IPS DF 19.7 (cell line): ENCODE data around the gene NFATC4.
A peak's percentile ranks its signal among the peaks of the same experiment; 100 is the strongest.
"Not testable (repeated sequence)": the region's sequence is repeated elsewhere in the genome, so short reads cannot be mapped to it uniquely, and the experiment has no call there.

Experiments
- DNase-seq: peaks from one replicate; pipeline ENCODE4 v3.0.0-alpha.2; 2013; ENCODE audit warnings: low read depth, low spot score

NFATC4 gene

GRCh38 chr14:24367514-24368211 is at the start of gene NFATC4:
NFATC4 (plus strand) TSS chr14:24368184; CDS start chr14:24368341, 157 bp downstream.
- peak; percentile 90 for DNase-seq

DNA sequence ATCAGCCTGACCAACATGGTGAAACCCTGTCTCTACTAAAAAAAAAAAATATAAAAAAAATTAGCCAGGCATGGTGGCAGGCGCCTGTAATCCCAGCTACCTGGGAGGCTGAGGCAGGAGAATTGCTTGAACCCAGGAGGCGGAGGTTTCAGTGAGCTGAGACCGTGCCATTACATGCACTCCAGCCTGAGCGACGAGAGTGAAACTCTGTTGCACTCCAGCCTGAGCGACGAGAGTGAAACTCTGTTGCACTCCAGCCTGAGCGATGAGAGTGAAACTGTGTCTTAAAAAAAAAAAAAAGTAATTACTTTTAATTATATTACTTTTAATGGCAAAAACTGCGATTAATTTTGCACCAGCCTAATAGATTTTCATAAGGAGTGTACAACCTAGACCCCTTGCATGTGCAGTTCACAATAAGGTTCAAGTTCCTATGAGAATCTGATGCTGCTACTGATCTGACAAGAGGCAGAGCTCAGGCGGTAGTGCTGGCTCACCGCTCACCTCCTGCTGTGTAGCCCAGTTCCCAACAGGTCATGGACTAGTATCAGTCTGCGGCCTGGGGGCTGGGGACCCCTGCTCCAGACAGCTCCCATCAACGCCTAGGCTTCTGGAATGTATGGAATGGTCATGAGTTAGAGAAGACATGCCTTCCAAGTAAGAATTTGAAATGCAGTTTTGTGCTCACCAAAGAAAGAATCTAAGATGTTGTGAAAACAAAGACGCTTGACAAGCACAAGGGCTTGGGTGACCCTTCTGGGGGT is 46.6 kb upstream of the NFATC4 start:
- DNase-seq = no peak

DNA sequence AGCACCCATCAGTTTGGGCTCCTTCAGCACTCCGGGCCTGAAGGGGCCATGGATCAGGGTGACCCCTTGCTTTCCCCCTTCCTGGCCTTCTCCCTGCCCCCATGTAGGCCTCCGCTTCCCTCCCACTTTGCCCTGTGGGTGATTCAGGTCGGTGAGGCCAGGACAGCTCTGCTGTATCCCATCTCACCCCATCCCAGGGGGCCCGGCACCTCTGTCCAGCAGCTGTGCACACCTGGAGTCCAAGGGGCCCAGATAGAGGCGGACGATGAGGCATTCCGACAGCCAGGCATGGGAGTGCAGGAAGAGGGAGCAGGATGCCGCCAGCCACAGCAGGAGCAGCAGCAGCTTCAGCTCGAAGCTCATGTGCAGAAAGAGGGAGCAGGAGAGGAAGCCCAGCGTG is 45.3 kb upstream of the NFATC4 start:
- no peak for DNase-seq

DNA sequence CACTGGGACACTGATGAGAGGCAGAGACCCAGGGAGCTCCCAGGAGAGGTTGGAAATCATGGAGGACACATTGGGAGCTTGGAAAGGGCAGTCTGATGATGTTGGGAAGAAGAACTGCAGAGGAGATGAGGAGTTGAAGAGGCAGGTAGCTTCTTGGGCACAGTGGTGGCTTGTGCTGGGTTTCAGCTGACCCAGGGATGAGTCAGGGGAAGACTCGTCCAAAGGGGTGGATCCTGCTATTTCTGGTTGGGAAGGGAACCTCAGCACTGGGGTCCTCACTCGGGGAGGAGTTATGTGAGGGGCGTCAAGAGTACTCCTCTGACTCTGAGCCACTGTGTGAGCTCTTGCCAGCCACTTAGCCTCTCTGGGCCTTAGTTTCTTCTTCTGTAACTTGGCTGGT is 44.6 kb upstream of the NFATC4 start:
- DNase-seq = no peak

DNA sequence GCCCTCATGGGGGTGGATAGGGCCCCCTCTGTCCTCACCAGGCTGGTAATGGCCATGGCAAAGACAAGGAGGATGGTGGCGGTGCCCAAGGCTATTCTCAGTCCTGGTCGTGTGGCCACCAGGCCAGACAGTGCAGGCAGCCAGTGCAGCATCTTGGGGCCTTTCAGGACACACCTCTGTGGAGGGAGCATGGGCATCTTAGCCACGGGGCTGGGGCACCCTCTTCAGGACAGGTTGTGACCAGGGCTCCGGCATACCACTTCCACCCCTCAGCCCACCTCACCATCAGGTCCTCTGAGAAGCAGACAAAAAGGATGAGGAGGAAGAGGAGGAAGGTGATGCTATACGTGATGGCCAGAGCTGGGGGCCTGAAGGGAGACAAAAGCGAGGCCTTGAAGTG is 44.0 kb upstream of the NFATC4 start:
- DNase-seq = no peak

GRCh38 chr14:24325041-24325530 is 42.9 kb upstream of the NFATC4 start:
- DNase-seq = no peak

DNA sequence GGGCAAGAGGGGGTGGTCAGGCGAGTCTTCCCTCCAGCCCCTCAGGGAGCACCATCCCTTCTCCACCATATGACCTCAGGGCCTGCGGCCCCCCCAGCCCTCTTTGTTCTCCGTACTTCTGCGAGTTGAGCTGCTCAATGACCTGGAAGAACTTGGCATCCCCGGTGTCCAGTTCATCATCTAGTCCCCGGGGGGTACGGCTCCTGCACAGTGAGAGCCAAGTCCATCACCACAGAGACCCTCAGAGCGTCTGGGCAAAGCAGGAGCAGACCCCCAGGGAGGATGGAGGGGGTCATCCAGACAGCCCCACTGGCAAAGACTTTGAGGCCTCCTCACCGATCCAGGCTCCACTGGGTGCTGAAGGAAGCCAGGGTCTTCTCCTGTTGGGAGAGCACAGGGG is 42.0 kb upstream of the NFATC4 start:
- DNase-seq = no peak

DNA sequence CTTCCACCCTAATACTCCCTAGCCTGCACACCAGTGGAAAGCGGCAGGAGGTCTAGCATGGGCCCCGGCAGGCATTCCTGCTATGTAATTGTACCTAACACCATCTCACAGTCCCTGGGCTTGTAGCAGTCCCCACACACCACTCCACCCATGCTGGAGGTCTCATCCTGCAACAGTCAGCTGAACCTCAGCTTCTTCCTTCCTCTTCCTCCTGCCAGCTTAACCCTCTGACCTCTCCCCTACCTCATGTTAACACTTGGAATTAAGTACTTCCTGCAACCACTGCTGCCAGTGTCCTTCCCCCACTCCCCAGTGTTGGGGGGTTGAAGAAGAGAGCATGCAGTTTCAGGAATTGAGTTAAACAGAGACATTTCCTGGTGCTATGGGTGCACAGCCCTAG is 40.7 kb upstream of the NFATC4 start:
- DNase-seq = no peak

DNA sequence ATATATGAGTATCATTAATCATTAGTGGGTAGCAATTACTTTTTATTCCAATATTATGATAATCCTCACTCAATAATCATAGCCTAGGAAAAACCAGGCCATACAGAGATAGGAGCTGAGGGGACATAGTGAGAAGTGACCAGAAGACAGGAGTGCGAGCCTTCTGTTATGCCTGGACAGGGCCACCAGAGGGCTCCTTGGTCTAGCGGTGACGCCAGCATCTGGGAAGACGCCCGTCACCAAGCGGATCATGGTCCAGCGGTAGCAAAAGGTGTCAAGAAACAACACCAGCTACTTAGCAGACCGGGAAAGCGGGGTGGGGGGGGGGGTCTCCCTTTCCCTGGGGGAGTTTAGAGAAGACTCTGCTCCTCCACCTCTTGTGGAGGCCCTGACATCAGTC is 40.1 kb upstream of the NFATC4 start:
- DNase-seq = not testable (repeated sequence)

GRCh38 chr14:24329073-24329663 is 38.8 kb upstream of the NFATC4 start:
- no peak for DNase-seq

DNA sequence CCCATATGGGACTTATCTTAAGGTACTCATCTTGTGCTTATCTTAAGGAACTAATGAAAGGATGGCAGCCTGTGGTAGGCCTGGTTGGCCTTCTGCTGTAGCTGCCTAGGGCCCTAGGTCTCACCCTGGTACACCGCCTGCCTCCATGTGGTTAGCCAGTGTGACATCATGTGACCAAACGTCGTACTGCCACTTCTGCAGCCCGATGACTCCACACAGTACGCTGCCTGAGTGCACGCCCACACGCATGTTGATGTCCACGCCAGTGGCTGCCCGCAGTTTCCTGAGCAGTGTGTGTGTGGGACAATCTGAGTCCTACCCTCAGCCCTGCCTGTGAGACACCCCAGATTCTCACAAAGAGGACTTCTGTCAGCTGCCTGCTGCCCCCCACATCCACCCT is 38.2 kb upstream of the NFATC4 start:
- DNase-seq = no peak

DNA sequence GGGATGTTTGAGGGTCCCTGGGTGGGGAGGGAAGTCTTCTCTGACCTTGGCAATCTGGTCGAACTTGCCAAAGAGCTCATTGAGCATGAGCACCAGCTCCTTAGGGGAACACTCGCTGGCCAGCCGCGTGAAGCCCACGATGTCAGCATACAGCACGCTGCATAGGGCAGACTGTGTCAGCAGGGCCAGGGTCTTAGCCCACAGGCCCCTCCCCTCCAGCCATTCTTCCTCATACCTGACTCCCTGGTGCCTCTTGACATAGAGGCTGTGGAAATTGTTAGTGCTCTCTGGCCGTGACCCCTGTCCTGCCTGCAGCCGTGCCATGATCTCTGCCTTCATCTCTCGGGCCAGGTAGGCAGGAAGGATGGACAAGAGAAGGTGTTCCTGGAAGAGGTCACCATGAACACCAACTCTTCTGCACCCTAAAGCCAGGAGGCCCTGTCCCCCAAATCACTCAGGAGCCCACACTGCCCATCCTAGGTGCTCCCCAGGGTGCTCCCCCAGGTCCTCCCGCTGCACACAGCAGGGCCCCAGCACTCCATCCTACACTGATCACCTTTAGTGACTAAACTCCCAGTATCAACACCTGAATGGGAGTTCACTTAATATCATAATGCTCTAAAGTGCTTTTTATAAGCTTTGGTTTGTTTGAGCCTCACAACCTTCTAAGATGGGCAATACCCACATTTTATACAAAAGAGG is 36.9 kb upstream of the NFATC4 start:
- no peak for DNase-seq

GRCh38 chr14:24331731-24332267 is 36.2 kb upstream of the NFATC4 start:
- no peak for DNase-seq

GRCh38 chr14:24332268-24332993 is 35.6 kb upstream of the NFATC4 start:
- no peak for DNase-seq

- DNase-seq = no peak
Observed at GRCh38 chr14:24334431-24335291, 33.3 kb upstream of the NFATC4 start, which contains the start of gene ADCY4. ADCY4 (minus strand) TSS chr14:24335071; CDS start chr14:24334652, 419 bp downstream.

GRCh38 chr14:24335461-24336171 is 32.4 kb upstream of the NFATC4 start:
- DNase-seq = no peak

GRCh38 chr14:24337144-24337823 is 30.7 kb upstream of the NFATC4 start:
- DNase-seq = no peak

- no peak for DNase-seq
Observed at GRCh38 chr14:24337824-24338175, 30.2 kb upstream of the NFATC4 start.

DNA sequence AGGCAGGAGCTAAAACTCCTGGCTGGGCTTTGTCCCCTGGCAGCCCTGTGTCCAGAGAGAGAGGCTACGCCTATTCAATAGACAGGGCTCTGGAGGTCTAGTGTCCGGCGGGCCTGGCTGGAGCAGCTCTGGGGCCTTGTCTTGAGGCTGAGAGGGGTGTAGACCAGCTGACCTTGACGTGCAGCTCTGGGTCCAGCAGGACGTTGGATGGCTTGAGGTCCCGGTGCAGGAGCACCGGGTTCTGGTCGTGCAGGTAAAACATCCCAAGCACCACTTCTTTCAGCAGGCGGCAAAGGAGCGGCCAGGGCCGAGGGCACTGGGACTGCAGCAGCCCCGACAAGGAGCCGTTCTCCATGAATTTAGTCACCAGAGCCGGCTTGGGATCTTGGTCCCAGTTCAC is 29.1 kb upstream of the NFATC4 start:
- DNase-seq = no peak
